Stimulated activated CD8-positive, alpha-beta memory T cell treated with anti-CD3 and anti-CD28 coated beads, Interleukin-4, amount 100 ng/mL, for 48 hours (primary cell): ENCODE results near the gene CCDC60.

Source experiments
- DNase-seq: peaks from one replicate; pipeline ENCODE4 v3.0.0-alpha.2; 2020

Gene CCDC60, protein sequence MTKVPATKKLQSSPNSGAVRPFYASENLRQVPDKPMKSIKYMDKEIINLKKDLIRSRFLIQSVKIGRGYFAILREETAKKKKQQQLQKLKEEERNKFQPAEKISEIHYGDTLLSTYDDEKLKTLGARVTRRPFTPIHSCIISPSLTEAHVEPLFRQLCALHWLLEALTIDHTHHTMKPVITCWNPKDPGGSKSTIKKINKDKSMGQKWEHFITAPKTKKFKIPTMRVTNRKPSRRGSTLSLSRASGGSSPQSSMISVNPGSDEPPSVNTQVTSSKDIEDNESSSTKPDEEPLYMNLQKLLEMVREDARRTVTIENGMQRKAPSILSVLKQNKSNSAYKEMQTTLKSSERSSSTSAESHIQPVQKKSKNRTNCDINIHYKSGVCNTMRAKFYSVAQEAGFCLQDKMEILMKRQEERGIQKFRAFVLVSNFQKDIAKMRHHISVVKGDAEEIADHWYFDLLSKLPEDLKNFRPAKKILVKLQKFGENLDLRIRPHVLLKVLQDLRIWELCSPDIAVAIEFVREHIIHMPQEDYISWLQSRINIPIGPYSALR

DNA sequence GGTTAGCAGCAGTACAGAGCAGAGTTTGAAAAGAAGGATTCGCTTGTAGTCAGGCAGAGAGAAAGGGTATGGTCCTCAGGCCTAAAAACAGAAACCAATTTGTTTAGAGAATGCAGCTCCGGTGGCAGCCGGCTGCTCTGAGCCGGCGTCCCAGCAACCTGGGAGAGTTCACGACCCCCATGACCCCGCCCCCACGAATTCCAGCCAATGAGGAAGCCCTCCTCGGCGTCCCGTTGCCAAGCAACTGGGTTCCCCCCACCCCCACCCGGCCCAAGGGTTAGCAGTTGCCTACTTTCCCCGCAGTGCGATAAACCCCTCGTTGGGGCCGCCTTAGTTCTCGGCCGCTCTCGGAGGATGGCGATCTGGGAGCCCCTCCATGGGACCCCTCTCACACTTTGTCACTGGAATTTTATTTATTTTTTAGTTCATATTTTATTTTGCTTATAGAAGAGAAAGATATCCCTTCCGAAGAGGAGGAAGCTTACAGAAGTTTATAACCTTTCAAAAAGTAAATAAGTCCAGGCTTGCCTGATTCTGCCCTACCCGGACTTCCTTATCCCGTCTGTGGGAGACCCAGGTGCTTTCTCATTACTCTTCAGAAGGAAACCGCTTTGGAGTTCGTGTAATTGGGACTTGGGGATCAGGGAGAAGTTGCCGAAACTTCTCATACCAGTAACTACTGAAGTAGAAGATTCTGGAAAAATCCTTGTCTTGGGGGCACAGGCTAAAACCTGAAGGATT lies at the start of gene CCDC60:
Gene CCDC60, plus strand, starts transcription at position 300 of the 741 bp plus-strand sequence. CDS start 448 bp downstream, outside the sequence.
- DNase-seq, result no peak

GRCh38 chr12:119288576-119288975 lies 46.0 kb upstream of the CCDC60 start:
- DNase-seq, result no peak

GRCh38 chr12:119292893-119293630 lies 41.5 kb upstream of the CCDC60 start:
- DNase-seq, result no peak

DNA sequence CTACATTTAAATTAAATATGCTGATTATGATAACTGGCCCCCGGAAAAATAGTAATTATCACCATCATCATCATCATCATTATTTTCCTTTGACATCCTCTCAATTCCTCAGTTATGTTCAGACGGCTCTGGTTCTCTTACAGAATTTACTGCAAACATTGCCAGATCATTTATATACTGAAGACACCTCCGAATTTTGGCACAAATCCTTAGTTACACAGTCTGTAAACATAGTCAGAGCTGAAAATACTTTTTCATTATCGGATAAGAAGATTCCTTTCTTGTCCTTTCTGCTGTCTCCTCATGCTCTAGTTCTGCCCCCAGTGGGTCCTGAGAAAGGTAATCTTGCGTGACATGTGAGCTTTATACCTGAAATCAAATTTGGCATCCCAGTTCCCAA lies 40.3 kb upstream of the CCDC60 start:
- no peak for DNase-seq

DNA sequence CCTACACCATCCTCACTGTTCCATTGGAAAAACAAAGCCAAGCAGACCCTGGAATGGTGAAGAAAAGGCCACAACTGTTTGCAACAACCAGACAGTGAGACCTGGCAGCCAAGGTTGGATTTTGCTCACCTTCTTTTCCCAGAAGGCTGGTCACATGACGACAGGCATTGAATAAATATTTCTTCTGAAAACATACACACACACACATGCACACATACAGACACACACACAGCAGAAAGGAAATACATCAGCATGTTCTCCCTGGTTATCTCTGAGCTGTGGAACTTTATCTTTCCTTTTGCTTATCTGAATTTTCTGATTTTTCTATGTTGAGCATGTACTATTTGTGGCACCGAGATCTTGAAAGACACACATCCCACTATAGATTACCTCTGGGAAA lies 38.0 kb upstream of the CCDC60 start:
- DNase-seq, result no peak

GRCh38 chr12:119299130-119299529 lies 35.4 kb upstream of the CCDC60 start:
- no peak for DNase-seq

- DNase-seq, result no peak
These were observed 33.1 kb upstream of the CCDC60 start for GRCh38 chr12:119301379-119301778.

DNA sequence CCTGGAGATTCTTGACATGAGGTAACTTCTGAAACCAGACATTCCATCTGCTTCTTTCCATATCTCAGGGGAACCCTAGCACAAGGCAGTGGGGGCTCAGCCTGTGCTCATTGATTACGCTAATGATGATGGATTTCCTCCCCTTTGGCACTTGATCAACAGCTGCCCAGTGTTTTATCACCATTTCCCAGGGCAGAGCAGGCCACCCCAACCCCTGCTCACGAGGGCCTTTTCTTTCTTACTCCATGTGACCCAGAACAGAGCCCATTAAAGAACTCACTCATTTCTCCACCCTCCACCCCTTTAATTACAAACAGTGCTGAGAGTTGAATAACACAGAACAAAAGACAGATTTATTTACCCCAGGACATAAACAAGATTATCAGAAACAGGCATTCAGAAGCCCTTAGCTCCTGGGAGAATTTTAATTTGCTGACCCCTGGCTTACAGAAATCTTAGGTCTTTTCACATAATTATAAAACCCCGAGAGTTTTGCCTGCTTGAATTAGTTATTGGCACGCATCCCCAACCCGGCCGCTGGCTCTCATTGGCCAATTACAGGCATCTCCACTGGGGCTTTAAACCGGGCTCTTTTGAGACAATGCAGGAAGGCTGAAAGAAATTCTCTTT lies 32.0 kb upstream of the CCDC60 start:
- DNase-seq, result no peak

- DNase-seq, result no peak
These were observed 27.9 kb upstream of the CCDC60 start for GRCh38 chr12:119306593-119306992.

DNA sequence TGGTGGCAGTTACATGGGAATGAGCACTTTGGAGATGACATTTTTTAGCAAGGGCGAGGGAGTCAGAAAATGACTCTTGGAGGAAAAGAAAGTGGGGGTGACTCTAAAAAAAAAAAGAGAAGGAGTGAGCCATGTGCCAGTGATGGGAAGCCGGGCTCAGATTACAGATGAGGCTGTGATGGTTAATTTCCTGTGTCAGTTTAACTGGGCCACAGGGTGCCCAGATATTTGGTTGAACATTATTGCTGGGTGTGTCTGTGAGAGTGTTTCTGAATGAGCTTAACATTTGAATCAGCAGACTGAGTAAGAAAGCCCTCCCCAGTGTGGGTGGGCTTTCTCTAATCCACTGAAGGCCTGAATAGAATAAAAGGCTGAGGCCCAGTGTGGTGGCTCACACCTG lies 26.8 kb upstream of the CCDC60 start:
- DNase-seq, result no peak

GRCh38 chr12:119308708-119309456 lies 25.6 kb upstream of the CCDC60 start:
- no peak for DNase-seq

- DNase-seq, result no peak
These were observed 22.7 kb upstream of the CCDC60 start for GRCh38 chr12:119311878-119312277.

DNA sequence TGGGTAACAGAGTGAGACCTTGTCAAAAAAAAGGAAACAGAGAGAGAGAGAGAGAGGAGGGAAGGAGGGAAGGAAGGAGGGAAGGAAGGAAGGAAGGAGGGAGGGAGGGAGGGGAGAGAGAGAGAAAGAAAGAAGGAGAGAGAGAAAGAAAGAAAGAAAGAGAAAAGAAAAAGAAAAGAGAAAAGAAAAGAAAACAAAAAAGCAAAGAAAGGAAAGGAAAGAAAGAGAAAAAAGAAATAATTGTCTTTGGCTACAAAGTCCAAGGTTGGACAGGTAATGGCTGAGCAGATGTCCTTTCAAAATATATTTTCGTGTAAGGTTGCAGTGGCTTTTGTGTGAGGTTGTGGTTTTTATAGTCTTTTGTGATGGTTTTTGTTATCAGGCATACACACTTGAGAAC lies 21.6 kb upstream of the CCDC60 start:
- DNase-seq, result no peak

- DNase-seq, result no peak
These were observed 20.2 kb upstream of the CCDC60 start for GRCh38 chr12:119314290-119314689.

GRCh38 chr12:119319638-119320037 lies 14.9 kb upstream of the CCDC60 start:
- DNase-seq, result no peak

DNA sequence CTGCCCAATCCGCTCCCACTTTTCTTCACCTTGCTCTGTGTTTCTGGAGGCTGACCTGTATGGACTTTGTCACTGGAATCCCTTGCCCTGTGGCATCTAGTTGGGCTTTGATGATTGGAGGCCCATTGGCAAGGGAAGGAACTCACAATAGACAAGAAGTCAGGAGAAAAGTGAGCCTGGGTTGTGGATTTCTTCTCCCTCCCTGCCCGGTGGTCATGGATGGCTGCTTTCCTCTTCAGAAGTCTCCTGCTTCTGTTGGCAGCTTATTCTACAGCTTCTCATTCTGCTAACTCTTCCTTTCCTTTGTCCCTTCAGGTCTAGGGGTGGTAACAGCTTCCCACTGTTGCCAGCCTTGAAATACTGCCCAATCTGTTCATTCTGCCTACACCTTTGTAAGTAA lies 13.9 kb upstream of the CCDC60 start:
- DNase-seq, result no peak

GRCh38 chr12:119322301-119322723 lies 12.2 kb upstream of the CCDC60 start:
- no peak for DNase-seq

DNA sequence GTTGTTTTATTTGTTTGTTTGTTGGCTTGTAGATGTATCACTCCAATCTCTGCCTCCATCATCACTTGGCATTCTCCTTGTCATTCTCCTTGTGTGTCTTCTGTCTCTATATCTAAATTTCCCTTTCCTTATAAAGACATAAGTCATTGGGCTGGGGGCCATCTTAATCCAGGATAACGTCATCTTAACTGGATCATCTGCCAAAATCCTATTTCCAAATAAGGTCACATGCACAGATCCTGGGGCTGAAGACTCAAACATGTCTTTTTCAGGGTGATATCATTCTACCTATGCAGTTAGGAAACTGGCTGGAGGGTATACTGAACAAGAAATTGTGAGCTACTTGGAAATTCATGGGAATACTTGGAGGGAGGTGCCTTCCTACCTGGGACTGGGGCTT lies 8.7 kb upstream of the CCDC60 start:
- no peak for DNase-seq

DNA sequence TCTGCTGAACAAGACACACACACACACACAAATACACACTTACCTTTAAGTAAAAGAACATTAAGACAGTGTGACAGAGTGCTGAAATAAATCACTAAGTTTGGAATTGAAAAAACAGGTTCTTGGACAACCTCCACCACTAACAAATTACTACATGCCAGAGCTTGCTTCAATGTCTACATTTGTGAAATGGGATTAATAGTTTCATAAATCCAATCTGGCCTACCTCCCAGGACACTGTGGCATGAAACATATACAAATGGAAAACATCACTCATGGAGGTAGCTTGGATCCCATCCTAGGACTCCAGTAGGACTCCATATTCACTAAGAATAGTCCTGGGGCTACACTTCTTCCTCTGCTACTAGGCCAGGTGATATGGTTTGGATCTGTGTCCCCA lies 8.2 kb upstream of the CCDC60 start:
- no peak for DNase-seq

DNA sequence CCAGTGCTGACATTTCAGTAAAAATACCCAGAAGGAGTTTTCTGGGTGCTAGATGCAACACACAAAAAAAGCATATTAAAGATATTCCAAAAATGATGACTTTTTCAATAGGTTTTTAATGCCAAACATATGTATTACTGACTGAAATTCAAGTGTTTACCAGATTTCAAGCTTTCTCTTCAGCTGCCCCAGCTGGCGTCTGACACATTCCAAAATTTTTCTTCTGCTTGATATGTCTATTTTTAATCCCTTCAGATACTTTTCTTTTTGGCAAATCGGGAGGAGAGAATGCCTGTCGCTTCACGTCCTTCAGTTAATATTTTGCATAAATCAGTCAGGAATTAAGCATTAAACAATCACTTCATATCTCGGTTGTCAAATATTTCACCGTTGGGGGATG lies 7.1 kb upstream of the CCDC60 start:
- no peak for DNase-seq

DNA sequence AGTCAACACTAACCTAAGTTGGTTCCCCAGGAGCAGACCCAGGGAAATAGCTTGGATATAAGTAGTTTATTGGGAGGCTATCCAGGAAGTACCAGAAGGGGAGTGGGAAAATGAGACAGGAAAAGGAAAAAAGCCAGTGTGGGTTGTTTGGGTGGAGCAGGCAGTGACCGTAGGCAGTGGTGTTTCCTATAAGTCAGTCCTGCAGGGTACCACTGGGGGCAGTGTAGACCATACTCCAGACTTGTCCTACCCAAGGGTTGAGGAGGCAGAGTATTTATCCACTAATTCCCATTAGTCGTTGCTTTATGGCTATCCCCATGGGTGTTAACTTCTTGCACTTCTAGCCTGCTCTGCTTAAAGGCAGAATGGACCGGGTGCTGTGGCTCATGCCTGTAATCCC lies 6.4 kb upstream of the CCDC60 start:
- no peak for DNase-seq
